ENCODE measurements around the gene CRIM1. TPM values are rescaled to one million over a fixed set of nuclear protein-coding genes. Genes with fewer than 3 reads are reported as not detected.

The CRIM1 gene
- total RNA-seq, 2 donors from 2014 or later: 217 to 465 TPM

DNA sequence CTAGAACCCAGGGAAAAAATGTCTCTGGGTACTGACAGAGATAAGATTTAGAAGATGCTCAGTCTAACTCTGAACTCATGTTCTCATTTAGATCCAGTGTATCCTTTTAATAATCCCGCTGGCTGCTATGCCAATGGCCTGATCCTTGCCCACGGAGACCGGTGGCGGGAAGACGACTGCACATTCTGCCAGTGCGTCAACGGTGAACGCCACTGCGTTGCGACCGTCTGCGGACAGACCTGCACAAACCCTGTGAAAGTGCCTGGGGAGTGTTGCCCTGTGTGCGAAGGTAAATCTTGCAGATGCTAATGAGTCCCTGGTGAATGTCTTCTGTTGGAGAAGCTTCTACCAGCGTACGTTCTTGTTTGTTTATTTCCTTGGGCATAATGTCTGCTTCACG lies 123.8 kb downstream of the CRIM1 start:
- Histone ChIP-seq H3K4me1 (ENCODE audit: control insufficient read depth in 1 of 2, low read depth in 2 of 2) (peaks cover 21 to 49% of the 10 kb centered on the region in 2 donors), H3K9me3 (peaks cover 10% of the 10 kb centered on the region), H3K36me3 (peaks cover 27% of the 10 kb centered on the region), H3K27ac (no peak overlapping the region), H3K4me3 (no peak overlapping the region), H3K27me3 (replicated peaks; ENCODE audit: insufficient read depth) (no peaks in the 10 kb centered on the region)
- ATAC-seq (ENCODE audit: insufficient number of reproducible peaks, low FRiP score, low read depth): no peak
- TF ChIP-seq, protein P1, sequence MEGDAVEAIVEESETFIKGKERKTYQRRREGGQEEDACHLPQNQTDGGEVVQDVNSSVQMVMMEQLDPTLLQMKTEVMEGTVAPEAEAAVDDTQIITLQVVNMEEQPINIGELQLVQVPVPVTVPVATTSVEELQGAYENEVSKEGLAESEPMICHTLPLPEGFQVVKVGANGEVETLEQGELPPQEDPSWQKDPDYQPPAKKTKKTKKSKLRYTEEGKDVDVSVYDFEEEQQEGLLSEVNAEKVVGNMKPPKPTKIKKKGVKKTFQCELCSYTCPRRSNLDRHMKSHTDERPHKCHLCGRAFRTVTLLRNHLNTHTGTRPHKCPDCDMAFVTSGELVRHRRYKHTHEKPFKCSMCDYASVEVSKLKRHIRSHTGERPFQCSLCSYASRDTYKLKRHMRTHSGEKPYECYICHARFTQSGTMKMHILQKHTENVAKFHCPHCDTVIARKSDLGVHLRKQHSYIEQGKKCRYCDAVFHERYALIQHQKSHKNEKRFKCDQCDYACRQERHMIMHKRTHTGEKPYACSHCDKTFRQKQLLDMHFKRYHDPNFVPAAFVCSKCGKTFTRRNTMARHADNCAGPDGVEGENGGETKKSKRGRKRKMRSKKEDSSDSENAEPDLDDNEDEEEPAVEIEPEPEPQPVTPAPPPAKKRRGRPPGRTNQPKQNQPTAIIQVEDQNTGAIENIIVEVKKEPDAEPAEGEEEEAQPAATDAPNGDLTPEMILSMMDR (IDR thresholded peaks at IDR 0.05): no peak
- no peak for DNase-seq (ENCODE audit: low spot score)

DNA sequence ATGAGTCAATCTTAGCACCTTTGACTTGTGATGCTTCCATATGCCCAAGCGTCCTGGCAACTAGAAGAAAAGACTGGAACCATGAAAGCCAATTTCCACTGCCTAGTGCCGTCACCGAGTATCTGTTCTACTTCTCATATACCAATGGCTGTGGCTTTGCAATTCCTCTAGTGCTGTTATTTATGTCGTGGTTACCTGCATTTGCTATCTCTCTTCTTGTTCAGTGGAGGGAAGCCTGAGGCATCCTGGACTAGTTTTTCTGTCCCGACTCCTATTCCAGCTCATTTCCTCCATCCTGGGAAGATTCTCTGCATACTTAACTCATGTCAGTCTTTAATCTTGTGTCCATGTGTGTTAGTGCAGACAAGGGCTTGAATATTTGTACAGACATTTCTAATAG lies 124.5 kb downstream of the CRIM1 start:
- TF ChIP-seq, protein P1 (IDR thresholded peaks at IDR 0.05): no peak
- Histone ChIP-seq H3K27me3 (replicated peaks; ENCODE audit: insufficient read depth) (no peaks in the 10 kb centered on the region), H3K9me3 (peaks cover 10% of the 10 kb centered on the region), H3K4me3 (no peak overlapping the region), H3K27ac (peak overlapping the region in 1 of 2 donors; percentile 68), H3K36me3 (peaks cover 27% of the 10 kb centered on the region), H3K4me1 (ENCODE audit: control insufficient read depth in 1 of 2, low read depth in 2 of 2) (peaks cover 27 to 55% of the 10 kb centered on the region in 2 donors)
- ATAC-seq (ENCODE audit: insufficient number of reproducible peaks, low FRiP score, low read depth) (no peak), DNase-seq (ENCODE audit: low spot score) (no peak)

DNA sequence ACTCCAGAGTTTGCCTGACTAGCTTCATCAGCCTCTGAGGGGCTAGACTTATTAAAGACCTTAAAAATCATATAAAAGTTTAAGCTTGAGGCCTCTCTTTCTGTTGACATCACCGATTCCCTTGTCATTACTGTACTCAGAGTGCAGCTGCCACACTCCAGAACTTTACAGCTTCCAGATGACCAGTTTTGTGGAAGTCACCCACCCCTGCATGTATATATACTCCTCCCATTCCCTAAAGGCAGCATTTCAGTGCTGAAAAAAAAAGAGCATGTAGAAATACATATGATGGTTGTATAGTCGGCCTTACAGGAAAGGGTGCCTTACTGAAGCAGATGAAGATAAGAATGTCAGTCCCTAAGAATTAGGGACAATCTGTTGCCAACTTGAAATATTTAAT lies 125.1 kb downstream of the CRIM1 start:
- H3K27me3 ChIP-seq (replicated peaks; ENCODE audit: insufficient read depth): no peaks in the 10 kb centered on the region
- H3K9me3 ChIP-seq: peaks cover 4% of the 10 kb centered on the region
- no peak for ATAC-seq (ENCODE audit: insufficient number of reproducible peaks, low FRiP score, low read depth)
- TF ChIP-seq, protein P1 (IDR thresholded peaks at IDR 0.05): no peak
- no peak overlapping the region for H3K4me3 ChIP-seq
- H3K36me3 ChIP-seq: peaks cover 27% of the 10 kb centered on the region
- H3K27ac ChIP-seq: peak overlapping the region; percentile 35 to 68
- no peak for DNase-seq (ENCODE audit: low spot score)
- H3K4me1 ChIP-seq (ENCODE audit: control insufficient read depth in 1 of 2, low read depth in 2 of 2): peaks cover 33 to 61% of the 10 kb centered on the region in 2 donors

DNA sequence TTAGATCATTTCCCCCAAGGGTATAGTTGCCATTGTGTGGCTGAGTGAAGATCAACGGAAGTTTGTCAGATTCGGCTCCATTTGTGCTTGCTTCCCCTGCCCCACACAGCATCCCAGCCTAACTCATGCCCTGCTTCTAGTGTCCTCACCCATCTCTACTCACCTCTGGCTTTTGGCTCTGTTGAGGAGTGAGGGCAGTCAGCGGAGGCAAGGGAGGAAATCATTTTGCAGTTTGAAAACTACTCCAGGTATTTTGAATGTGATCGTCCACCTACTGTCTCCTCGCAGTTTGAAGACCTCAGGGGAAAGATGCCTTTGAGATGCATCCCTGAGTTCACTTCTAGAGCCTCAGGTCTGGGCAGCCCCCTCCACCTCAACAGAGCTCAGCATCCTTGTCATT lies 126.1 kb downstream of the CRIM1 start:
- Histone ChIP-seq H3K4me1 (ENCODE audit: control insufficient read depth in 1 of 2, low read depth in 2 of 2) (peaks cover 38 to 72% of the 10 kb centered on the region in 2 donors), H3K9me3 (no peaks in the 10 kb centered on the region), H3K4me3 (no peak overlapping the region), H3K36me3 (peaks cover 27% of the 10 kb centered on the region), H3K27ac (peak overlapping the region; percentile 68 to 87), H3K27me3 (replicated peaks; ENCODE audit: insufficient read depth) (no peaks in the 10 kb centered on the region)
- no peak for DNase-seq (ENCODE audit: low spot score)
- TF ChIP-seq, protein P1 (IDR thresholded peaks at IDR 0.05): no peak
- ATAC-seq (ENCODE audit: insufficient number of reproducible peaks, low FRiP score, low read depth): no peak

DNA sequence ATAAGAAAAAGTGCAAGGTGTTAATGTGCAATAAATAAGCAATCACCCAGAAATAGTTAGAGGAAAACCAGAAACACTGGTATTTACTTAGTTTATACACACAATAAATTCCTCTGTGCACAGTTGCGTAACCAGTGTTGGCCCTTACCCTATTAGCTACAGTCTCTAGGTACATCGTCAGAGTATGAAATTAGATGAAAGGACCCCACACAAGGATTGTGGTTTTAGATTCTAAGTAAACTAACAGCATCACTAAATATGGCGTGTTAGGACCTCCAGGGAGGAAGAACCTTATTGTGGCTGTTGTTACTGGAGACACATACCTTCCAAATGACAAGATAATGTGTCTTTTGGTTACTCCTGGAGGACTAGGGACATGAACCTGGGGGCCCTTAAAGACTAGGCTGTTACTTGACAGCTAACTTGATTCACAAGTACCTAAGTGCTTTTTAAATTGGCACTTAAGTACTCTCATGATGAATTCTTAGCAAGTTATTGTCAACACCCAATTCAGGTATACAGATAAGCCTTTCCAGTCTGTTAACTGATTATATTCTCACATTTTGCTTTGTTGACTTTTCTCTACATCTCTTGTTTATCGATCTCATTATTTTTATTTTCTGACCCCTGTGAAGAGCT lies 127.1 kb downstream of the CRIM1 start:
- ATAC-seq (ENCODE audit: insufficient number of reproducible peaks, low FRiP score, low read depth): no peak
- Histone ChIP-seq H3K27me3 (replicated peaks; ENCODE audit: insufficient read depth) (no peaks in the 10 kb centered on the region), H3K27ac (peak overlapping the region; percentile 68 to 87), H3K4me1 (ENCODE audit: control insufficient read depth in 1 of 2, low read depth in 2 of 2) (peaks cover 43 to 75% of the 10 kb centered on the region in 2 donors), H3K4me3 (no peak overlapping the region), H3K9me3 (no peaks in the 10 kb centered on the region), H3K36me3 (peaks cover 18% of the 10 kb centered on the region)
- no peak for DNase-seq (ENCODE audit: low spot score)
- TF ChIP-seq, protein P1 (IDR thresholded peaks at IDR 0.05): no peak

Measured in thoracic aorta (tissue), 2 donors.